OCI-LY7 (cell line): ENCODE results near the gene ACER2. TPM values are rescaled to one million over a fixed set of nuclear protein-coding genes. Genes with fewer than 3 reads are reported as not detected.

Experiments
- BruUV-seq: library from RNA; stranded (reverse); fragments of 400-500 nt; replicated peaks from 2 replicates; lab custom pipeline; 2021; lab: Mats Ljungman, UMichigan
- CTCF ChIA-PET: fragments of 300-600 bp; sonication (Branson Sonifier 250); formaldehyde crosslinking; loops from one replicate; lab custom pipeline; 2022; ENCODE audit warnings: antibody characterized with exemption; ENCODE audit not compliant: unreplicated experiment; lab: Charles Lee
- POLR2A ChIA-PET: fragments of 300-600 bp; sonication (Branson Sonifier 250); formaldehyde crosslinking; loops from one replicate; lab custom pipeline; 2022; ENCODE audit warnings: antibody characterized with exemption; lab: Charles Lee
- DNase-seq: peaks from one replicate; pipeline ENCODE4 v3.0.0-alpha.2; 2015; ENCODE audit warnings: low spot score
- H2AFZ ChIP-seq: fragments of 200-600 bp; sonication (generic), shearing (Covaris generic); 2 replicates; pipeline ENCODE4 v1.6.1; 2014; ENCODE audit warnings: mild to moderate bottlenecking, antibody characterized with exemption, low read length, moderate library complexity
- H3K27ac ChIP-seq: fragments of 200-600 bp; sonication (generic); 2 replicates; pipeline ENCODE4 v1.5.1; 2014; ENCODE audit warnings: mixed run types, low read depth, mild to moderate bottlenecking, moderate library complexity, low read length, inconsistent platforms; ENCODE audit not compliant: poor library complexity, severe bottlenecking
- H3K36me3 ChIP-seq: fragments of 200-600 bp; sonication (generic); 2 replicates; pipeline ENCODE4 v1.6.1; 2014; ENCODE audit warnings: mild to moderate bottlenecking, antibody characterized with exemption, low read length, moderate library complexity, mixed read lengths; ENCODE audit not compliant: insufficient read depth
- H3K4me1 ChIP-seq: fragments of 200-600 bp; sonication (generic); 2 replicates; pipeline ENCODE4 v1.5.1; 2014; ENCODE audit warnings: mild to moderate bottlenecking, low read length; ENCODE audit not compliant: insufficient read depth, poor library complexity, severe bottlenecking
- H3K4me2 ChIP-seq: fragments of 200-600 bp; sonication (generic); 2 replicates; pipeline ENCODE4 v1.6.1; 2014; ENCODE audit warnings: mild to moderate bottlenecking, low read length
- H3K4me3 ChIP-seq: fragments of 200-600 bp; sonication (generic); 2 replicates; pipeline ENCODE4 v1.5.1; 2014; ENCODE audit warnings: mild to moderate bottlenecking, low read depth, low read length; ENCODE audit not compliant: poor library complexity, severe bottlenecking
- H3K79me2 ChIP-seq: fragments of 200-600 bp; sonication (generic); 2 replicates; pipeline ENCODE4 v1.6.1; 2016; ENCODE audit warnings: low read depth, mild to moderate bottlenecking, low read length, moderate library complexity, mixed read lengths; ENCODE audit not compliant: insufficient read depth
- H3K9me2 ChIP-seq: fragments of 200-600 bp; sonication (generic); 2 replicates; pipeline ENCODE4 v1.6.1; 2016; ENCODE audit warnings: mild to moderate bottlenecking, low read length, mixed read lengths; ENCODE audit not compliant: insufficient read depth
- H3K9me3 ChIP-seq: fragments of 200-600 bp; sonication (generic); 2 replicates; pipeline ENCODE4 v1.6.1; 2014; ENCODE audit warnings: mild to moderate bottlenecking, mixed run types, low read length, mixed read lengths
- H4K20me1 ChIP-seq: fragments of 200-600 bp; sonication (generic); 2 replicates; pipeline ENCODE4 v1.6.1; 2014; ENCODE audit warnings: mild to moderate bottlenecking, antibody characterized with exemption, low read length, moderate library complexity, mixed read lengths; ENCODE audit not compliant: insufficient read depth
- EZH2phosphoT487 ChIP-seq: fragments of 200-600 bp; sonication (generic); IDR thresholded peaks from 2 replicates; pipeline ENCODE4 v1.6.1; 2018; ENCODE audit warnings: low read depth, borderline replicate concordance, mild to moderate bottlenecking, mixed run types, antibody characterized with exemption, low read length, moderate library complexity, mixed read lengths
- intact Hi-C: fragments of 100-400 bp; cut with micrococcal nuclease; formaldehyde crosslinking; loops from one replicate; pipeline ENCODE4 v1.10.0; 2022; ENCODE audit not compliant: unreplicated experiment
- total RNA-seq, 2 experiments: library from RNA; depleted of rRNA in 1 of 2; stranded (reverse); fragments of >200 nt in 1 of 2; shearing (Covaris generic) in 1 of 2; gene quantifications; 2 replicates each; pipeline ENCODE4 v1.2.3, GENCODE V29; 2014 to 2022
- TF ChIP-seq, protein P1 (sequence below): fragments of 200-600 bp; sonication (generic); conservative IDR thresholded peaks from 2 replicates; pipeline ENCODE4 v1.5.1; 2014; ENCODE audit warnings: mild to moderate bottlenecking, antibody characterized with exemption, low read length, moderate library complexity, mixed read lengths

The ACER2 gene
- total RNA-seq, 2 experiments from 2014 or later, result 1.4 to 1.8 TPM

DNA sequence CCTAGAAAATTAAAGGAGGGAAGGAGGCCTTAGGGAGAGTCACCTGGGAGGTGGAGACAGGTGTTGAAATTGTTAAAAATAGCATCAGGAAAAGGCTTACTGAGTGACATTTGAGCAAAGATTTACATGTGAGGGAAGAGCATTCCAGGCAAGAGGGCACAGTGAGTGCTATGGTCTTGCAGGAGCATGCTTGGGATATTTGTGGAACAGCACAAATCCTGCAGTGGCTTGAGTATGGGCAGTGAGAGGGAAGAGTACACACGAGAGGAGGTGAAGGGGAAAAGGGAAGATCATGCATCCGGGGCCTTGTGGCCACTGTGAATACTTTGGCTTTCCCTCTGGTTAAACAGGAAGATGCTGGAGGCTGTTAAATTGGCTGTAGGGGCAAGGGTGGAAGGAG, 36.6 kb downstream of the ACER2 start:
- H3K79me2 ChIP-seq, result no peaks in the 10 kb centered on the region
- no peak overlapping the region for H3K27ac ChIP-seq
- H3K36me3 ChIP-seq, result no peaks in the 10 kb centered on the region
- TF ChIP-seq EZH2phosphoT487, result no peak
- TF ChIP-seq, protein P1, sequence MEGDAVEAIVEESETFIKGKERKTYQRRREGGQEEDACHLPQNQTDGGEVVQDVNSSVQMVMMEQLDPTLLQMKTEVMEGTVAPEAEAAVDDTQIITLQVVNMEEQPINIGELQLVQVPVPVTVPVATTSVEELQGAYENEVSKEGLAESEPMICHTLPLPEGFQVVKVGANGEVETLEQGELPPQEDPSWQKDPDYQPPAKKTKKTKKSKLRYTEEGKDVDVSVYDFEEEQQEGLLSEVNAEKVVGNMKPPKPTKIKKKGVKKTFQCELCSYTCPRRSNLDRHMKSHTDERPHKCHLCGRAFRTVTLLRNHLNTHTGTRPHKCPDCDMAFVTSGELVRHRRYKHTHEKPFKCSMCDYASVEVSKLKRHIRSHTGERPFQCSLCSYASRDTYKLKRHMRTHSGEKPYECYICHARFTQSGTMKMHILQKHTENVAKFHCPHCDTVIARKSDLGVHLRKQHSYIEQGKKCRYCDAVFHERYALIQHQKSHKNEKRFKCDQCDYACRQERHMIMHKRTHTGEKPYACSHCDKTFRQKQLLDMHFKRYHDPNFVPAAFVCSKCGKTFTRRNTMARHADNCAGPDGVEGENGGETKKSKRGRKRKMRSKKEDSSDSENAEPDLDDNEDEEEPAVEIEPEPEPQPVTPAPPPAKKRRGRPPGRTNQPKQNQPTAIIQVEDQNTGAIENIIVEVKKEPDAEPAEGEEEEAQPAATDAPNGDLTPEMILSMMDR, result no peak
- H3K4me3 ChIP-seq, result no peak overlapping the region
- no peak overlapping the region for H3K4me2 ChIP-seq
- no peaks in the 10 kb centered on the region for H3K9me2 ChIP-seq
- H3K9me3 ChIP-seq, result no peaks in the 10 kb centered on the region
- CTCF ChIA-PET, result no interaction called here
- H4K20me1 ChIP-seq, result no peaks in the 10 kb centered on the region
- no peak for DNase-seq
- POLR2A ChIA-PET, result no interaction called here
- intact Hi-C loops, result no loop called here
- BruUV-seq, result no TSS peak
- no peak overlapping the region for H2AFZ ChIP-seq
- H3K4me1 ChIP-seq, result peaks cover 2% of the 10 kb centered on the region

DNA sequence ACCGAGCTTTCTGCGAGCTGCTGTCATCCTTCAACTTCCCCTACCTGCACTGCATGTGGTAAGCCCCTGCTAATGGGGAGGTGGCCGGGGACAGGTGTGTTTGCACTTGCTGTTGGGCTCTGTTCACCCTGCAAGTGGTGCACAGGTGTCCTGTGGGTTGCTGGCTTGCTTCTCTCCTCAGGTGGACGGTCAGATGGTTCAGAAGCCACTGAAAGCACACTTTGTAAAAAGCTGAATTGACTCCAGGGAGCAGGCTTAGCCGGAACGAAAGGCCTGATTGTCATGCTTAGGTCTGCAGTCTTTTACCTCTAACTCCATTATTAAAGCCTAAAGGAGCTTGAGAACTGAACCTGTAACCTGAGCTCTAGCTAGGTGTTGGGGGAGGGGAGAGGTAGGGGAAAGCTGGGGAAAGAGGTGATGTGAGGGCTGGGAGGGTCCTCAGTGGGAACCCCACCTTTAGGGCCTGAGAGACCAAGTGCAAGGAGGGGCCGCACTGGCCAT, 37.6 kb downstream of the ACER2 start:
- Histone ChIP-seq H3K79me2 (no peaks in the 10 kb centered on the region), H3K9me2 (no peaks in the 10 kb centered on the region), H3K36me3 (no peaks in the 10 kb centered on the region), H4K20me1 (no peaks in the 10 kb centered on the region), H3K27ac (no peak overlapping the region), H2AFZ (no peak overlapping the region), H3K4me2 (no peak overlapping the region), H3K4me3 (no peak overlapping the region), H3K4me1 (no peaks in the 10 kb centered on the region), H3K9me3 (no peaks in the 10 kb centered on the region)
- no peak for DNase-seq
- ChIA-PET CTCF (no interaction called here), POLR2A (interaction anchor here (0.6 kb wide), 1 partner anchor 212 kb away, joined by 3 read pairs; no protein-coding TSS in a partner anchor)
- BruUV-seq, result no TSS peak
- intact Hi-C loops, result no loop called here
- TF ChIP-seq, protein P1, result no peak
- no peak for TF ChIP-seq EZH2phosphoT487

DNA sequence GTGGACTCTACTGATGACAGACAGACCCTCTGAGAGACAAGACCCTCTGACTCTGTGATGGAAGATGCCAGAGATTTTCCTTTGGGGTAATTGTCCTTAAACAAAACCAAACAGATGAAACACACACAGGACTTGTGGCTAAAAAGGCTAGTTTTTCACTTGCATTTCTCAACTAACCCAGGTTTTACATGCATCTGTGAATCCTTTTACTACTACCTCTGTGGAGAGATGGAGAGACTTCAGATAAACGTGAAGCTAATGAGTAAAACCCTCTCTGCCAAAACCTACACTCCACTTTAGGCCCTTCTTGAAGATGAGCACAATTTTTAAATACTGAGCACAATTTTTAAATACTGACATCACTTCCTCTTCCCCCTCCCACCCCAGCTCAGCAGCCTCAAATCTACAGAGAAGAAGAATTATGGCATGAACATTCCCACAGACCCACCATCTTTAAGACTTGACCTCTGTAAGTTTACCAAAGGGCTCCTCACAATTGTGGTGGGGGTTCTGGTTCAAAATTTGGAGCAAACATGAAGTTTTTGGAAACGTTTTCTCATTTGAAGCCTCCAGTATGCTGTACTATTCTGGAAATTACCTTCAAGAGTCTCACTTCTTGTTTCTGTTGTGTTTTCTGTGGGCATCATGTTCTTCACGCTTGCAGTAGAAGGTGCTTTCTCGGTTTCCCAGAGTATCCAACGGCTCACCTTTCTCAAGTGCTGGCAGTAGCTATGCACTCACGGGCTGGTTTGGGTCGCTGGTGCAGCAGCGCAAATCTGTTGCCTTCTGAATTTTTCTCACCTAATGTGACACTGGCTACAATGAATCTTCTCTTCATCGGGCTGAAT, 42.7 kb downstream of the ACER2 start:
- no peak overlapping the region for H3K27ac ChIP-seq
- no TSS peak for BruUV-seq
- H3K79me2 ChIP-seq, result no peaks in the 10 kb centered on the region
- H3K4me2 ChIP-seq, result peak overlapping the region; percentile 10; the same call in 1 of the 2 replicates
- DNase-seq, result no peak
- intact Hi-C loops, result no loop called here
- H3K9me2 ChIP-seq, result no peaks in the 10 kb centered on the region
- no peak for TF ChIP-seq EZH2phosphoT487
- TF ChIP-seq, protein P1, result no peak
- H3K36me3 ChIP-seq, result no peaks in the 10 kb centered on the region
- CTCF ChIA-PET, result interaction anchor here (1.3 kb wide), 1 partner anchor 14 kb away, joined by 3 read pairs; no protein-coding TSS in a partner anchor
- no peaks in the 10 kb centered on the region for H4K20me1 ChIP-seq
- H3K9me3 ChIP-seq, result no peaks in the 10 kb centered on the region
- H3K4me3 ChIP-seq, result no peak overlapping the region
- no peaks in the 10 kb centered on the region for H3K4me1 ChIP-seq
- POLR2A ChIA-PET, result interaction anchor here (0.6 kb wide), 1 partner anchor 387 kb away, joined by 3 read pairs; no protein-coding TSS in a partner anchor
- H2AFZ ChIP-seq, result peak overlapping the region; percentile 31; the same call in 1 of the 2 replicates
